Measurements from ENCODE around the gene EPHB2.
A peak's percentile ranks its signal among the peaks of the same experiment; 100 is the strongest.

The EPHB2 gene

GRCh38 chr1:22959545-22960360, 249.1 kb downstream of the EPHB2 start:
- DNase-seq, result no peak

- DNase-seq, result no peak
These were observed 251.9 kb downstream of the EPHB2 start for GRCh38 chr1:22962558-22962957.

- DNase-seq, result no peak
These were observed 252.5 kb downstream of the EPHB2 start for GRCh38 chr1:22963044-22963677.

GRCh38 chr1:22966309-22966708, 255.7 kb downstream of the EPHB2 start:
- DNase-seq, result no peak

- no peak for DNase-seq
These were observed 257.2 kb downstream of the EPHB2 start for GRCh38 chr1:22967833-22968232.

- peak; percentile 96 for DNase-seq
These were observed 258.7 kb downstream of the EPHB2 start for GRCh38 chr1:22969304-22969709.

GRCh38 chr1:22970096-22970495, 259.5 kb downstream of the EPHB2 start:
- no peak for DNase-seq

Measured in NCI-H69 (cell line).